Chondrocyte (in vitro differentiated cells): ENCODE results near the gene ADARB1. TPM values are rescaled to one million over a fixed set of nuclear protein-coding genes. Genes with fewer than 3 reads are reported as not detected.

Experiments used
- DNase-seq: peaks from one replicate; pipeline ENCODE4 v3.0.0; 2021; ENCODE audit warnings: mixed read lengths, low spot score
- H3K27ac Mint-ChIP-seq: one replicate; pipeline ENCODE4 v1.8.0; 2021; ENCODE audit warnings: mild to moderate bottlenecking, moderate library complexity, mixed read lengths; ENCODE audit not compliant: unreplicated experiment
- H3K27me3 Mint-ChIP-seq: 2 replicates; pipeline ENCODE4 v1.8.0; 2021; ENCODE audit warnings: low read depth, mixed read lengths
- H3K36me3 Mint-ChIP-seq: 2 replicates; pipeline ENCODE4 v1.8.0; 2021; ENCODE audit warnings: low read depth, mixed read lengths
- H3K4me1 Mint-ChIP-seq: 2 replicates; pipeline ENCODE4 v1.8.0; 2021; ENCODE audit warnings: low read depth, mild to moderate bottlenecking, mixed read lengths
- H3K4me3 Mint-ChIP-seq: one replicate; pipeline ENCODE4 v1.8.0; 2021; ENCODE audit warnings: mild to moderate bottlenecking, moderate library complexity, mixed read lengths; ENCODE audit not compliant: unreplicated experiment
- H3K9me3 Mint-ChIP-seq: 2 replicates; pipeline ENCODE4 v1.8.0; 2021; ENCODE audit warnings: low read depth, mixed read lengths
- CTCF ChIP-seq: fragments of 200-600 bp; sonication (generic); IDR thresholded peaks from 2 replicates; pipeline ENCODE4 v1.5.0; 2021; ENCODE audit warnings: antibody characterized with exemption, mild to moderate bottlenecking, moderate library complexity
- total RNA-seq: library from RNA; stranded (reverse); gene quantifications from 3 replicates; pipeline ENCODE4 v1.2.1, GENCODE V29; 2021

ADARB1 gene
- total RNA-seq, 1 donor from 2014 or later, result 92.8 TPM

GRCh38 chr21:45123440-45123839, 49.1 kb downstream of the ADARB1 start:
- no peaks in the 10 kb centered on the region for H3K9me3 Mint-ChIP-seq
- TF ChIP-seq CTCF, result no peak
- no peak for DNase-seq
- H3K27ac Mint-ChIP-seq, result no peak overlapping the region
- H3K4me1 Mint-ChIP-seq, result peaks cover 25% of the 10 kb centered on the region
- no peaks in the 10 kb centered on the region for H3K27me3 Mint-ChIP-seq
- H3K36me3 Mint-ChIP-seq, result peaks cover 28% of the 10 kb centered on the region
- H3K4me3 Mint-ChIP-seq, result no peak overlapping the region

- H3K4me1 Mint-ChIP-seq, result peaks cover 37% of the 10 kb centered on the region
- peaks cover 22% of the 10 kb centered on the region for H3K36me3 Mint-ChIP-seq
- H3K27me3 Mint-ChIP-seq, result no peaks in the 10 kb centered on the region
- DNase-seq, result no peak
- TF ChIP-seq CTCF, result no peak
- no peak overlapping the region for H3K4me3 Mint-ChIP-seq
- H3K9me3 Mint-ChIP-seq, result no peaks in the 10 kb centered on the region
- no peak overlapping the region for H3K27ac Mint-ChIP-seq
These were observed 50.2 kb downstream of the ADARB1 start for GRCh38 chr21:45124596-45124995.

GRCh38 chr21:45125357-45125756, 51.0 kb downstream of the ADARB1 start:
- H3K4me1 Mint-ChIP-seq, result peaks cover 45% of the 10 kb centered on the region
- no peak for TF ChIP-seq CTCF
- H3K36me3 Mint-ChIP-seq, result peaks cover 20% of the 10 kb centered on the region
- no peak overlapping the region for H3K27ac Mint-ChIP-seq
- no peaks in the 10 kb centered on the region for H3K9me3 Mint-ChIP-seq
- H3K27me3 Mint-ChIP-seq, result no peaks in the 10 kb centered on the region
- H3K4me3 Mint-ChIP-seq, result no peak overlapping the region
- no peak for DNase-seq

GRCh38 chr21:45126204-45126626, 51.8 kb downstream of the ADARB1 start:
- H3K4me3 Mint-ChIP-seq, result no peak overlapping the region
- H3K36me3 Mint-ChIP-seq, result peaks cover 14% of the 10 kb centered on the region
- peak overlapping the region; percentile 4 for H3K27ac Mint-ChIP-seq
- DNase-seq, result no peak
- H3K27me3 Mint-ChIP-seq, result no peaks in the 10 kb centered on the region
- peaks cover 53% of the 10 kb centered on the region for H3K4me1 Mint-ChIP-seq
- TF ChIP-seq CTCF, result no peak
- no peaks in the 10 kb centered on the region for H3K9me3 Mint-ChIP-seq

GRCh38 chr21:45126983-45127382, 52.6 kb downstream of the ADARB1 start:
- no peaks in the 10 kb centered on the region for H3K27me3 Mint-ChIP-seq
- H3K4me3 Mint-ChIP-seq, result no peak overlapping the region
- peaks cover 61% of the 10 kb centered on the region for H3K4me1 Mint-ChIP-seq
- TF ChIP-seq CTCF, result no peak
- H3K36me3 Mint-ChIP-seq, result peaks cover 11% of the 10 kb centered on the region
- H3K27ac Mint-ChIP-seq, result no peak overlapping the region
- no peaks in the 10 kb centered on the region for H3K9me3 Mint-ChIP-seq
- no peak for DNase-seq
